ENCODE results near the gene NEUROD2. TPM values are rescaled to one million over a fixed set of nuclear protein-coding genes. Genes with fewer than 3 reads are reported as not detected.

The NEUROD2 gene
- total and polyA plus RNA-seq, 2 of the 13 experiments (the other 11 are each of a cell fraction or from before 2014, with no cell fraction given), result not detected

DNA sequence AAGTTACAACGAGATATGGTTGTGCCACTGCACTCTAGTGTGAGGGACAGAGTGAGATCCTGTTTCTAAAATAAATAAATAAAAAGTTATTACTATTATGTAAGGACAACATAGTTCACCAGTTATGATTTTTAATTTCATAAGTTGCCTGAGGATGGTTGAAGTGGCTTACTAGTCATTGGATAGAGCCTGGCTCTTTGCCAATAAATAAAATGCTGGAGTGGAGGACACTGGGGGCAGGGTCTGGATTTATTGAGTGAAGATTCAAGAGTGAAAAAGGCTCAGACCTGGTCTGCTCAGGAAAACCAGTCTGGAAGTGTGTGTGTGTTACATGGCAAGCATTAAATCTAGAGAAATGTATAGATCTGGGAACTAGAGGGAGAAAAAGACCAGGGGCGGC lies 31.3 kb upstream of the NEUROD2 start:
- no peaks in the 10 kb centered on the region for H3K9me3 ChIP-seq (ENCODE audit: low read length)
- BruUV-seq (replicated peaks), result no TSS peak
- H3K27ac ChIP-seq (ENCODE audit: extremely low read length, insufficient read depth, low read length), result no peak overlapping the region
- intact Hi-C loops (cut with micrococcal nuclease; ENCODE audit: unreplicated experiment), result no loop called here
- in situ Hi-C loops (cut with HindIII; ENCODE audit: extremely low pct_ligation_motif_present, low pct_unique_long_range_greater_than_20kb), result no loop called here
- no peak overlapping the region for H2AFZ ChIP-seq (ENCODE audit: low read length)
- H3K27me3 ChIP-seq (ENCODE audit: control insufficient read depth in 1 of 2, insufficient read depth in 2 of 2, low read length in 2 of 2), result no peaks in the 10 kb centered on the region; a peak in 1 of 5 replicates
- peaks cover 0 to 2% of the 10 kb centered on the region in 2 experiments; a peak in 2 of 5 replicates for H3K36me3 ChIP-seq (replicated peaks in 1 of 2; ENCODE audit: control insufficient read depth in 1 of 2, insufficient read depth in 2 of 2, low read length in 2 of 2)
- ChIA-PET CTCF (ENCODE audit: low intra/inter-chr PET ratio, low total read pairs) (no interaction called here), POLR2A (no interaction called here)
- 89% methylated on average over 2 of the region's 2 CpGs for WGBS (ENCODE audit: low lambda C conversion rate)
- peaks cover 3% of the 10 kb centered on the region for H4K20me1 ChIP-seq (ENCODE audit: insufficient read depth, low read length)
- no peak overlapping the region for H3K9ac ChIP-seq (ENCODE audit: insufficient read depth, low read depth, low read length)
- FAIRE-seq (no peak), DNase-seq (ENCODE audit: low spot score) (no peak), ATAC-seq (no peak)
- peaks cover 72% of the 10 kb centered on the region for H3K4me1 ChIP-seq (ENCODE audit: insufficient read depth, low read length)
- TF ChIP-seq, protein P1, sequence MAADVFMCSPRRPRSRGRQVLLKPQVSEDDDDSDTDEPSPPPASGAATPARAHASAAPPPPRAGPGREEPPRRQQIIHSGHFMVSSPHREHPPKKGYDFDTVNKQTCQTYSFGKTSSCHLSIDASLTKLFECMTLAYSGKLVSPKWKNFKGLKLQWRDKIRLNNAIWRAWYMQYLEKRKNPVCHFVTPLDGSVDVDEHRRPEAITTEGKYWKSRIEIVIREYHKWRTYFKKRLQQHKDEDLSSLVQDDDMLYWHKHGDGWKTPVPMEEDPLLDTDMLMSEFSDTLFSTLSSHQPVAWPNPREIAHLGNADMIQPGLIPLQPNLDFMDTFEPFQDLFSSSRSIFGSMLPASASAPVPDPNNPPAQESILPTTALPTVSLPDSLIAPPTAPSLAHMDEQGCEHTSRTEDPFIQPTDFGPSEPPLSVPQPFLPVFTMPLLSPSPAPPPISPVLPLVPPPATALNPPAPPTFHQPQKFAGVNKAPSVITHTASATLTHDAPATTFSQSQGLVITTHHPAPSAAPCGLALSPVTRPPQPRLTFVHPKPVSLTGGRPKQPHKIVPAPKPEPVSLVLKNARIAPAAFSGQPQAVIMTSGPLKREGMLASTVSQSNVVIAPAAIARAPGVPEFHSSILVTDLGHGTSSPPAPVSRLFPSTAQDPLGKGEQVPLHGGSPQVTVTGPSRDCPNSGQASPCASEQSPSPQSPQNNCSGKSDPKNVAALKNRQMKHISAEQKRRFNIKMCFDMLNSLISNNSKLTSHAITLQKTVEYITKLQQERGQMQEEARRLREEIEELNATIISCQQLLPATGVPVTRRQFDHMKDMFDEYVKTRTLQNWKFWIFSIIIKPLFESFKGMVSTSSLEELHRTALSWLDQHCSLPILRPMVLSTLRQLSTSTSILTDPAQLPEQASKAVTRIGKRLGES (CRISPR knock-in tag; IDR thresholded peaks at IDR 0.05; ENCODE audit: borderline replicate concordance), result no peak
- TF ChIP-seq LCORL (IDR thresholded peaks at IDR 0.05) (peak; percentile 54), LCORL (CRISPR knock-in tag; IDR thresholded peaks at IDR 0.05) (no peak)
- TF ChIP-seq, protein P2, sequence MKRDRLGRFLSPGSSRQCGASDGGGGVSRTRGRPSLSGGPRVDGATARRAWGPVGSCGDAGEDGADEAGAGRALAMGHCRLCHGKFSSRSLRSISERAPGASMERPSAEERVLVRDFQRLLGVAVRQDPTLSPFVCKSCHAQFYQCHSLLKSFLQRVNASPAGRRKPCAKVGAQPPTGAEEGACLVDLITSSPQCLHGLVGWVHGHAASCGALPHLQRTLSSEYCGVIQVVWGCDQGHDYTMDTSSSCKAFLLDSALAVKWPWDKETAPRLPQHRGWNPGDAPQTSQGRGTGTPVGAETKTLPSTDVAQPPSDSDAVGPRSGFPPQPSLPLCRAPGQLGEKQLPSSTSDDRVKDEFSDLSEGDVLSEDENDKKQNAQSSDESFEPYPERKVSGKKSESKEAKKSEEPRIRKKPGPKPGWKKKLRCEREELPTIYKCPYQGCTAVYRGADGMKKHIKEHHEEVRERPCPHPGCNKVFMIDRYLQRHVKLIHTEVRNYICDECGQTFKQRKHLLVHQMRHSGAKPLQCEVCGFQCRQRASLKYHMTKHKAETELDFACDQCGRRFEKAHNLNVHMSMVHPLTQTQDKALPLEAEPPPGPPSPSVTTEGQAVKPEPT (CRISPR knock-in tag; IDR thresholded peaks at IDR 0.05; ENCODE audit: low read depth), result no peak
- peaks cover 56% of the 10 kb centered on the region for H3K79me2 ChIP-seq (ENCODE audit: insufficient read depth, low read length)
- no peak overlapping the region for H3K4me3 ChIP-seq (replicated peaks in 1 of 3; ENCODE audit: insufficient read depth in 1 of 3, low read depth in 2 of 3, low read length in 3 of 3)
- 0 out of 2 replicates have a peak overlapping the region, but pooled peaks have one; percentile 99 for H3K4me2 ChIP-seq (ENCODE audit: low read depth, low read length)

All from HepG2 (cell line).